Activated naive CD4-positive, alpha-beta T cell treated with anti-CD3 and anti-CD28 coated beads, Interleukin-2, amount 50 U/mL, for 16 hours (primary cell): ENCODE measurements around the gene SOD2.
"Not testable (repeated sequence)": the region's sequence is repeated elsewhere in the genome, so short reads cannot be mapped to it uniquely, and the experiment has no call there.

Experiments used
- DNase-seq: peaks from one replicate; pipeline ENCODE4 v3.0.0-alpha.2; 2020

SOD2 gene

DNA sequence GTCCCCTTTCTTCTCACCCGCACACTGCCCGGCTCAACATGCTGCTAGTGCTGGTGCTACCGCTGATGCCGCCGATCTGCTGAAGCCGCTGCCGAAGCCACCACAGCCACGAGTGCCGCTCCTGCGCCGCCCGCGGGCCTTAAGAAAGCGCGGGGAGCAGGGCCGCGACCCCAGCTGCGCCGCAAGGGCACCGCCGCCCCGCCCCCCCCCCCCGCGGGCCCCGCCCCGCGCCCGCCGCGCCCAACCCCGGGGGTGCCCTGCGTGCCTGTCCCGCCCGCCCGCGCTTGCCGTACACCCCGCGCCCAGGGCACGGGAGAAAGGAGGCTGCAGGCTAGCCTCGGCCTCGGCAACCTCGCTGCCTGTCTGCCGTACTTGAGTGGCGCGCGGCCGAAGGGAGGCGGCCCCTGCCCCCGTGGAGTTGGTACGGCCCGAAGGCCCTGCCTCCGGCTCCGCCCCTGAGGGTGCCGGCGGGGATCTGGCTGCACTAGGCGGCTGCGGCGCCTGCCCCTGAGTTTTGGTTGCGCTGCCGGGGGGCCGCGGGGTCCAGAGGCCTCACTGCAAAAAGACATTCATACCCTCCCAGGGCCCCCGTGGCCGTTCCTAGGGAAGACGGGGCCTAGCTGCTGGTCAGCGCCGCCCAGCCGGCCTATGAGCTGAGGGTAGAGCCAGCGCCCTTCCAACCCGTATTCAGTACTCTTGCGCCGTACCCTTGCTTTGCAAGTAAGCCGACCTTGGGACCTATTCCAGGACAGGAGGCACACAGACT, at the start of gene SOD2:
TSS of gene SOD2 (minus strand) at position 114 of the 766 bp plus-strand sequence. CDS start at position 40, 74 bp downstream.
- DNase-seq, result peak; percentile 85

DNA sequence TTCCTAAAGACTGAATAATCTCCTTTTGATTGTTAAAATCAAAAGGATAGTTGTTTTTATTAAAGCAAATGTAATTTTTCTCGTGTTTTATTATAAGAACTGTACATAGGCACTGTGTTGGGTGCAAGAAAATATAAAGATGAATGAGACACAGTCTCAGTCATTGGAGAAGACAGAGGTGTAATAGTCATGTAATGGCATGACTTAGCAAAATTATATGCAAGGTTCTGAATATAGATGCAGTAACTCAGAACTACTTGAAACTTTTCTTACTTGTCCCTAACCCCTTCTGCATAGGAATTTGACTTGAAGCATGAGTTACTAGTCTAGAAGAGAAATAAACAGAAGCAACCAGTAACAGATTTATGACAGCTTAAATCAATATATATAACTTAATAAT, 49.1 kb upstream of the SOD2 start:
- DNase-seq, result no peak

DNA sequence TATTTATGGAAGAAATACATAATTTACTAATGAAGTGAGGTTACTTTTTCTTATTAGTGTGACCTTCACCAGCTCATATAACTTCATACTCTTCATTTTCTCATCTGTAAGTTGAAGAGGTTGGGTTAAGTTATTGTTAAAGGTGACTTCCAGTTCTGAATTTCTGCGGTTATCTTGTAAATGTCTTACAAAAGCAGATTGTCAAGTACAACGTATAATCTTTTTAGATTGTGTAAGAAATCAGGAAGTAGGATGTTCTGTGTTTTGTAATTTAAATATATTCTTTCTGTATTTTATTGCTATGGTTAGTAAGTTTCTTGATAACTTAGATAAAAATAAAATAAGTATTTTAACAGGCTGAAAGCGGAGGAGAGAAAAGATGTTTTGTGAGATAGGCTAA, 46.3 kb upstream of the SOD2 start:
- no peak for DNase-seq

DNA sequence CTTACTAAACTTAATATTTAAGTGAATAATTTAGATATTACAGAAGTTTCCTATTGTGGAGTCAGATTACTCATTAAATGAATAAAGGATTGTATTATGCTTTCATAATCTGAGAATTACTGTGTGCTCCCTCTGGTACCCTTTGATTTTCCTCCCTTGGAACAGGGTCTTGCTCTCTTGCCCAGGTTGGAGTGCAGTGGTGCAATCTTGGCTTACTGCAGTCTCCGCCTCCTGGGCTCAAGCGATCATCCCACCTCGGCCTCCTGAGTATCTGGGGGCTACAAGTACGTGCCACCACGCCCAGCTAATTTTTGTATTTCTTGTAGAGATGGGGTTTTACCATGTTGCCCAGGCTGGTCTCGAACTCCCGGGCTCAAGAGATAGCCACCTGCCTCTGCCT, 43.9 kb upstream of the SOD2 start:
- no peak for DNase-seq

DNA sequence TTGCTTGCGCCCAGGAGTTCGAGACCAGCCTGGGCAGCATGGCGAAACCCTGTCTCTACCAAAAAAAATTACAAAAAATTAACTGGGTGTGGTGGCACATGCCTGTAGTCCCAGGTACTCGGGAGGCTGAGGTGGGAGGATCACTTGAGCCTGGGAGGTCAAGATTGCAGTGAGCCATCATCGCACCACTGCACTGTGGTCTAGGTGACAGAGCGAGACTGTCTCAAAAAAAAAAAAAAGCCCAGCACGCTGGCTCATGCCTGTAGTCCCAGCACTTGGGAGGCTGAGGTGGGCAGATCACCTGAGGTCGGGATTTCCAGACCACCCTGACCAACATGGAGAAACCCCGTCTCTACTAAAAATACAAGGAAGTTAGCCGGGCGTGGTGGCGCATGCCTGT, 40.4 kb upstream of the SOD2 start:
- DNase-seq, result not testable (repeated sequence)

DNA sequence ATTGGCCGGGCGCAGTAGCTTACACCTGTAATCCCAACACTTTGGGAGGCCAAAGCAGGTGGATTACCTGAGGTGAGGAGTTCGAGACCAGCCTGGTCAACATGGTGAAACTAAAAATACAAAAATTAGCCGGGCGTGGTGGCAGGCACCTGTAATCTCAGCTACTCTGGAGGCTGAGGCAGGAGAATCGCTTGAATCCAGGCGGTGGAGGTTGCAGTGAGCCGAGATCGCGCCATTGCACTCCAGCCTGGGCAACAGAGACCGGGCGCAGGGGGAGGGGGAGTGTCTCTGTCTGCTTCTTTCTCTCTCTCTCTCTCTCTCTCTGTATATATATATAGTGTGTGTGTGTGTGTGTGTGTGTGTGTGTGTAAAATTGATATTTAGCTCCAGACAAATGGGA, 39.5 kb upstream of the SOD2 start:
- DNase-seq, result not testable (repeated sequence)

DNA sequence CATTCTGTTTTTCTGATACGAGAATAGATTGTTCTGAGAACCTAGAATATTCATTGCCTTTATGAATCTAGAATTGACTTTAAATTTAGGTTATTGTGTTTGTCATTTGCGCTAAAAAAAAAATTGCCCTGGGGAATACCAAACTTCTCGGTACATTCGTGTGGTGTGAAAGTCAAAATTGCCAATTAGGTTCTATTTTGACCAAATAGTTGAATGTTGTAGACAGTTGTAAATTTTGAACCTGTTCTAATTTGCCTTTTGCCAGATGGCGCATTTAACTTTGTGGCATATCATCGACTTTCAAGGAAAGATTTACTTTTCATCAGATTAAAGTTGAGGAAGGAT, 37.3 kb upstream of the SOD2 start:
- DNase-seq, result no peak

DNA sequence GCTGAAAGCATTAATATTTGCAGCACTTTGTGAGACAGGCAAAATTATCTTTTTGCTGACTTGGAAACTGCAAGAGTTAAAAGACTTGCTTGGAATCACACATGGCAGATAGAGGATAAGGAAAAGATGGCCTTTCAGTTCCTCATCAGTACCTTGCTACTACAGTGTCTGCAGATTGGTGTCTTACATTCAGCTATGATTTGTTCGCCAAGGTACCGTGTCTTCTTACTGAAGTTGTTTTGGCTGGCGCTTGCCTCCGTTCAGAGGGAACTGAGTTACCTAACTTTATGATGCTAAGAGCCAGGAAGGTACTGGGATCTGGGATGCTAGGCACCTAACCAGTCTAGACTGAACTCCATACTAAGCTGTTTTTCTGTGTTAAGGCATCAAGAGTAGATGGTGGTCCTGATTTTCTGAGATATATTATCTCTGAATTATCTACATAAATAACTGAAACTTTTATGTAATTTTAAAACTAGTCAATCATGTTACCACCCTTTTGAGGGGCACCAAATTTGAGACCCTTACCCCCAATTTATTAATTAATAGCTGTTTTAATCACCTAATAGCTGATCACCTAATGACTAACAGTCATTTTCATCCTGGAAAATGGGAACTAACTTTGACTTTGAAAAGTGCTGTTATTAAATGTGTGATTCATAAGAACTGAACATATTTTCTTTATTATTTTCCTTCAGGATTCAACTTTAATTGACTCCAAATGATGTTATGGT, 36.7 kb upstream of the SOD2 start:
- no peak for DNase-seq

DNA sequence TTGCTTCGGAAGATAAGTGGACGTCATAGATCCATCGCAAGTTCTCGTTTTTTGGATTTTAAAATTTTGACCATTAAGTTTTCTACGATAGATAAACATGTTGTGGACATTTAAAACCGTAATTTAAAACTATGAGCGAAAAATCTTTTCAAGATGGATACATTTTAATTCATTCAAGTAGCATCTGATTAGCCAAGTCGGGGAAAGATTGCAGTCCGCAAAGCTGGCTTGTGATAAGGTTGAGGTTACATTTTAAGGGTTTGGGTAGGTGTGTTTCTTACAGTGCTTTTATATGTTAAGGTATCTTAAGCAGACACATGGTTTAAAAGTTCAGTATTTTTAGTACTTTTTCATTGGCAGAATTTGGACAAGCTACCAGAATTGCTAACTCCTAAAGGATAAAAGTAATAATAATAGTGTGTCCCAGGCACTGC, 35.5 kb upstream of the SOD2 start:
- DNase-seq, result no peak

DNA sequence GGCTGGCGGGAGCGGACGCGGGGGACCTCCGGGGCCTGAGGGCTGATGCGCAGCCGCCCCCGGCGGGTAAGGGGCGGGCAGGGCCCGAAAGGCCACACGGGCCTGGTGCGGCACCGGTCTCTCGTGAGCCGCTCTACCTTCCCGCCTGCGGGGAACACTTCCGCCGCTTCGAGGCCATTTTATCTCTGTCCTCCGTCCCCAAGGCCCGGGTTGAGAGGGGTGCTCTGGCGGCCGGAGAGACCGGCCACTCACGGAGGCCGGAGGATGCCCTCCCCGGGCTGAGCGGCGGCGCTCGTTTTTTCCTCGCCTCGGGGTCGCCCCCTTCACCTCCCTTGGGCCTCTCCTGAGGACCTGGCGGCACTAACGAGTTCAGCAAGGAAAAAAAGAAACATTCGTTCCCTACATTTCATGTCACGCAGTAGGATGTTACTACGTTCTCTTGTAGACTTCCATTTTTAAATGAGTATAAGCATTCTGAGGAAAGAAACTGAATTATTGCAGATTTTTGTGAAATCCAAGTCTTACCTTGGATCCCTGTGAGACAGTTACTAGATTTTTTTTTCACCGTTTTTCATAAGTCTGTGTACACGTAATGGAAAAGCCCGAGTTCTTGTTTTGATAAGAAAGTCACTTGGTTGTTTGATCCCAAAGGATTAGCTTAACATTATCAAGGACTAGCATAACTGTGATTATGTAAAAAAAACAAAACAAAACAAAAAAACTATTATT, 34.8 kb upstream of the SOD2 start:
- no peak for DNase-seq

DNA sequence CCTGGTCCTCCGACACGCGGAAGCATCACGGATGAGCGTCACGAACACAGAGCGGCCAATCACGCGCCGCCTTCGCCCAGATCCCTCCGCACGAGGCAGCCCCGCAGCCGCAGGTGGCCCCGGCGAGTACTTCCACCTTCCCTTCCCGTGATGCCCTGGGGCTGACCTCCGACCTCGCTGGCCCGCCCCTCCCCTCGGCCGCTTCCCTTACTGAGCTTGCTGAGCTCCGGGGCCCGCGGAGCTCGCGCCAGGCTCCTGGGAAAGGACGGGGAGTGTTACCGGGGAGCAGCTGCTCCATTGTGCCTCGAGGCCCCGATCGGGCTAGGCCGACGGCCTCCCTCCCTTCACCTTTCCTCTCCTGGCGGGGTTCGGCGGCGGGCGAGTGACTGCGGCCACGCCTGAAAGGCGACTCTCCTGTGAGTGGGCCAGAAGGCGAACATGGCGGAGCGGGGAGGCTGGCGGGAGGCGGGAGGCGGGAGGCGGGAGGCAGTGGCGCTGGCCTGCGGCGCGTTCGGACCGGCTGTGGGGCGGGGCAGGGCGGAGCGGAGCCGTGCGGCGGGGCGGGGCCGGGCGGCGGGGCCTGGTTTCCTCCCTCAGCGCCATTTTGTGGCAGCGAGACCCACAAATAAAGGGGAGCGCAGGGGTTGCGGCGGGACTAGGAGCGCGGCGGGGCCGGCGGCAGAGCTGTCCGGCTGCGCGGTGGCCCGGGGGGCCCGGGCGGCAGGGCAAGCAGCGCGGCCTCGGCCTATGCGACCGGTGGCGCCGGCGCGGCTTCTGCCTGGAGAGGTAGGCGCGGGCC, 34.1 kb upstream of the SOD2 start, which contains the start of gene WTAP:
TSS of gene WTAP (plus strand) at position 589 of the 799 bp plus-strand sequence. CDS start 8,760 bp downstream, outside the sequence.
- DNase-seq, result peak; percentile 98

DNA sequence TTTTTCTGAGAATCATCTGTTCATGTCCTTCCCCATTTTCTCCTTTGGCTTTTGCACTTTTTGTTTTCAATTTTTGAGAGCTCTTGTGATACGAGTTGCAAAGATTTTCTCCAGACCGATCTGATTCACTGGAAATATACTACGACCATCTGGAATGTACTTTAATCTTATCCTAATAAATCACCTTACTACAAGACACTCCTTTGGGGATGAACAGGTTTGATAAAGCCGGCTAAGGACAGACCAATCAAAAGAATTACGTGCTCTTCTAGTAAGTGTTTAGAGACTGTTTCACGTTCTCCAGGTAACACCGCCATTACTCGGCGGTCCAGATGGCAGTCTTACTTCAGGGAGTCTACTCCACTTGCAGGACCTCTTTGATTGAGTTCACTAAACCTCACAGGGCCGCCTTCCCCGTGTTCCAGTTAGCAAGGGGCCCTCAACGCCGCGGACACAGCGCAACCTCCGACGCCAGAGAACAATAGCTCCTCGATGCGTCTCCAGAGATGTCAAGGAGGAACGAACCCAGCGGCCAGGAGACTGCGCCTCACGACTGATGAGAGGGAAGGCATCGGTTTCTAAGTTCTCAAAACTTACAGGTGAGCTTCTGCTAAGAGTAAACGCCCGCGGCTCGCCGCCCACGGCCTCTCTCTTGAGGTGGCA, 33.3 kb upstream of the SOD2 start:
- no peak for DNase-seq

DNA sequence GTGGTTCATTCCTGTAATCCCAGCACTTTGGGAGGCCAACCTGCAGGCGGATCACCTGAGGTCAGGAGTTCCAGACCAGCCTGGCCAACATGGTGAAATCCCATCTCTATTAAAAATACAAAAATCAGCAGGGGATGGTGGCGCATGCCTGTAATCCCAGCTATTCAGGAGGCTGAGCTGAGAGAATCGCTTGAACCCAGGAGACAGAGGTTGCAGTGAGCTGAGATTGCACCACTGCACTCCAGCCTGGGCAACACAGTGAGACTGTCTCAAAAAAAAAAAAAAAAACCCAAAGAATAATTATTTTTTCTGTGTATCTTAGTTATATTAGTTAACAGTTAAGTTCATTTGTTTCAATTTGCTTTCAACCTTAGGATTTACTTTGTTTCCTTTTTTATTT, 32.2 kb upstream of the SOD2 start:
- not testable (repeated sequence) for DNase-seq

DNA sequence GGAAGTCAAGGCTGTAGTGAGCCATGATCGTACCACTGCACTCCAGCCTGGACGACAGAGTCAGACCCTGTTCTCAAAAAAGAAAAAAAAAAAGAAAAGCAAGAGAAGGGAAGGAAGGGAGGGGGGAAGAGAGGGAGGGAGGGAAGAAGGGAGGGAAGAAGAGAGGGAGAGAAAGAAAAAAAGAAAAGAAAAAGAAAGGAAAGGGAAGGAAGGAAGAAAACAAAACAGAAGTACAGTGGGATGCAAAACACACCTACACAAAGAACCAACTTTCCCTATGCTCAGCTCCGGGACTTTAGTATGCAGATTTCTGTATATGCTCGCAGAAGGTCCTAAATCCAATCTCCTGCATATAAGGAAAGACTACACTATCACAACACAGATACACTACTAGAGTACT, 31.7 kb upstream of the SOD2 start:
- no peak for DNase-seq

DNA sequence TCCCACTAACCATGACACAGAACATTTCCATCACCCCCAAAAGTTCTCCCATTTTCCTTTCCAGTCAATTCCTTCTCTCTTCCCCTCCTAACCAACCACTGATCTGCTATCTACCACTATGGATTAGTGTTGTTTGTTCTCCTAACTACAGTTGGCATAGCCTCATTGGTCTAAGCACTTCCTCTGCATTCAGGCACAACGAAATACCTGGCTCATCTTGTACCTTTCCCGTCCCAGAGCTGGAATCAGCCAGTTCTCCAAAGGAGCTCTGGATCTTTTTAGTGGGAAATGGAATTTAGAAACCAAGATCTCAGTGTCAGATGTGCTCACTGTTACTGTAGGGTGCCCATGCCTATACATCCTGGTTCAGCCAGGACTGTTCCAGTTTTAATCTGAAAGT, 30.2 kb upstream of the SOD2 start:
- DNase-seq, result no peak

DNA sequence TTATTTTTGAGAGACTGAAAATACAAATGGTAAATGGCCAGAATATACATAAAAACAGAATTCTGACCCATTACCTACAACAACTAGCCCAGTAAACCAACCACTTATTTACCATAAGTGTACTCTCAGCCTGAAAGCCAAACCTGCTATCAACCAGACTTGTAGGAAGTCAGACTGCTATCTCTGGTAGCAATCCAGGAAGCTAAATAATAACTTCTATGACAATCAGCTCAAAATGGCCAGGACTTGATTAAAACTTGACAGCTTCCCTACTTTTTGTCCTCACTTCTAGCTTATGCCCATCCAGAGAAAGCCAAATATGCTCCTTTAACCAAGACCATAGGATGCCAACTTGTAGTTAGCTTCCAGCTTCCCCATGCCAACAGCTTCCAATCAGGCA, 29.6 kb upstream of the SOD2 start:
- DNase-seq, result no peak

DNA sequence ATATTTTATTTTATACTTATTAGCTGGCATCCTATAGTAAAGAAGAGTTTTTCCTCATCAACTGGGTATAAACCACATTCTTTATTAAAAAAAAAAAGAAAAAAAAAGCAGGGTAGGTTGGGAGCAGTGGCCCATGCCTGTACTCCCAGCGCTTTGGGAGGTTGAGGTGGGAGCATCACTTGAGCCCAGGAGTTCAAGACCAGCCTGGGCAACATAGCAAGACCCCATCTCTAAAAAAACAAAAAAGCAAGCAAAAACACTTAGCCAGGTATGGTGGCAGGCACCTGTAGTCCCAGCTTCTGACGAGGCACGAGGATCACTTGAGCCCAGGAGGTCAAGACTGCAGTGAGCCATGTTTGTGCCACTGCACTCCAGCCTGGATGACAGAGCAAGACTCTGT, 28.9 kb upstream of the SOD2 start:
- DNase-seq, result not testable (repeated sequence)

DNA sequence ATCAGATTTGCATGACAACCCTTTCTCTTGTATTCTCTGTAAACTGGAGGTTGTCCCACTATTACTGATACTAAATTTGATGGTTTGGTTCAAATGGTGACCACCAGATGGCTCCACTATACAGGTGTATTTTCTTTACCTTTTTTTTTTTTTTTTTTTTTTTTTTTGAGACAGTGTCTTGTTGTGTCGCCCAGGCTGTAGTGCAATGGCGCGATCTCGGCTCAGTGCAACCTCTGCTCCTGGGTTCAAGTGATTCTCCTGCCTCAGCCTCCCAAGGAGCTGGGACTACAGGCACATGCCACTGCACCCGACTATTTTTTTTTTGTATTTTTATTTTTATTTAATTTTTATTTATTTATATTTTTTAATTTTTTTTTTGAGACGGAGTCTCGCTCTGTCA, 27.7 kb upstream of the SOD2 start:
- DNase-seq, result peak; percentile 21

DNA sequence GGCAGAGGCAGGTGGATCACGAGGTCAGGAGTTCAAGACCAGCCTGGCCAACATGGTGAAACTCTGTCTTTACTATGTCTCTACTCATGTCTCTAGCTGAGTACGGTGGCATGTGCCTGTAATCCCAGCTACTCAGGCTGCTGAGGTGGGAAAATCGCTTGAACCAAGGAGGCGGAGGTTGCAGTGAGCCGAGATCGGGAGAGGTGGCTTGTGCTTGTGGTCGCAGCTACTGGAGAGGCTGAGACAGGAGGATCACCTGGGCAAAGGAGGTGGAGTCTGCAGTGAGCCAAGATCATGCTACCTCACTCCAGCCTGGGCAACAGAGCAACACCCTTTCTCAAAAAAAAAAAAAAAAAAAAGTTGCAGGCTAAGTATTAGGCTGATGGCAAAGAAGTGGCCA, 26.2 kb upstream of the SOD2 start:
- no peak for DNase-seq

DNA sequence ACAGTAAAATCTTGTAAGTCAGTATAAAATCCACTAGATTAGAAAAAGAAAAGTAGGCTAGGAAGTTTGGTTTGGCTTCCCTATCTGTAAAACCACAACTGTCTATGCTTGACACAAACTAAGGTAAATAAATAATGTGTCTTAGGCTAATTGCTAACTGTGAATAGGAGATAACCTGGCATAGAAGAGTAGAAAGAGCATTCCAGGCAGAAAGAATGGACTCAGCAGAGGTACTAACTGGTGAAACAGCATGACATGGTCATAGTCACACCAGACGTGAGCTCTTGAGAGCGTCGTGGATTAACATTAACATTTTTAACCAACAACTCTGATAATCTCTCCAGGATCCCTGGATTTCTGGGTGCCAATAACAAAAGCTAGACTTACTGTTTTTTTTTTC, 25.6 kb upstream of the SOD2 start:
- DNase-seq, result no peak

DNA sequence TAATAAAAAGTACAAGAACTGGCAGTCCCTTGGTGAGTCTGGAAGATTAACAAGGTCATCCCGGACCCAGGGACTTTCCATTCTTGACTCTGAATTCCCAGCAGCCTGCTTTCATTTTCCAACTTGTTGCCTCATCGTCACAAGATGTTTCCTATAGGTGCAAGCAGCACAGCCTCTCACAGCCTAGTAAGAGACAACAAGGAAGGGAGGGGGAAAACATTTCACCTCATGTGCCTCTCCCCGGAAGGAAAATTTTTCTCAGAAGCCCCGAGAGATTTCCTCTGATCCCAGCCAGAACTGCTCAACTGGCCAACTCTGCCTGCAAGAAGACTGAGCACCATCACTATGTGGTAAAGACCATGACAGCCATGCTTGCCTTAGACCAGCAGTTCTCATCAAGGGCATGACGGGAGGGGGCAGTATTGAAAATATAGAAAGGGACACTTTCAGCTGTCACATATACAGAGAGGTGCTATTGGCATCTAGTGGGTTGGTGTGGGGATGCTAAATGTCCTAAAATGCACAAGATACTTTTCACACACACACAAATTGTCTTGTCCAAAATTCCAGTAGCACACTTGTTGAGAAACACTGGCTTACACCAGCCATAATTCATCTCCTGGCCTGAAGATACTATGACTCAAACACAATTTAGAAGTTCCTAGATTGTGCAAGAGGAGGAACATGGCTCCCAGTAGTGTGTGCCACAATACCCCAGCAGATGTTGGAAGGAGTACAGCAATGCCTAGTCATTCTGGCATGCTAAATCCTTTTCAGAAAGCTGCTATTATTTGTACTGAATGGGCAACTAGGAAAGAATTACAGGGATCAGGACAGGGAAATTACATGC, 23.4 kb upstream of the SOD2 start:
- DNase-seq, result no peak
